Measurements from ENCODE around the gene MRC1. TPM values are rescaled to one million over a fixed set of nuclear protein-coding genes. Genes with fewer than 3 reads are reported as not detected.

The MRC1 gene
- total and polyA plus RNA-seq, 2 experiments from 2014 or later, result not detected

DNA sequence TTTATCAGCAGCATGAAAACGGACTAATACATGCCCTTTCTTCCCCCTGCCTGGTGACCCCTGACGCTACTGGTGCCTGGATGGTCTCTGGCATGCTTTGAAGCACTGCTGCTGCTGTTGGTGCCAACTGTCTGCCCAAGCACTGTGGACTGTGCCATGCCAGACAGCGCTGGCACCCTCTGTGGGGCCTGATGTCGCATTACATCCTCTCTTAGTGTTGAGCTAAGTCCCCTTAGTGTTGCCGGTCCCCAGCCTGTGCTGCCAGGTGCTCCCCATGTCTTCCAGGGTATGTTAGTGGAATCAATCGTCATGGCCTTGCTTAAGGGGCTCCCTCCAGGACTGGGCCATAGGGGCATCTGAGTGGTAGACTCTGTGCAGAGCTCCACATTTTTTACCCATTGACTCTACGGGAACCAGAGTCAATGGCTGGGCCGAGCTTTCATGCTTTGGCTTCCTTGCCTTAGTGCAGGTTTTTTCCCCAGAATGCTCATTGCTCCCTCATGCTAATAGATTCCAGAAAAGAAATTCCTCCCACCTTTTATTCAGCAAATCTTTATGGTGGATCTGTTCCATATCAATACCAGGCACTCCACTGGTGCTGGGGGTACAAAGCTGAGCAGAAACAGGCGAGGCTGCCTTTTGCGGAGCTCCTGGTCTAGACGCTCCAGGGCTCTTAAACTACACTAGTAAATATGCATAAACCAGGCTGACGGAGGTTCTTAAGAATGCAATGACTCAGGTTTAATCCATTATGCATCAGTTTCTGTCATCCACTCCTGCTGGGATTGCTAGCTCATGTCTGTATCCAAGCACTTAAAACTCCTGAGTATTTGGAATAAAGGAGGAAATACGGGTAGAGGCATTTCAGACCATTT is 21.8 kb upstream of the MRC1 start:
- Histone ChIP-seq H3K36me3 (ENCODE audit: insufficient read depth) (no peaks in the 10 kb centered on the region), H3K4me3 (no peak overlapping the region), H3K79me2 (replicated peaks; ENCODE audit: insufficient read depth) (no peaks in the 10 kb centered on the region), H3K27me3 (ENCODE audit: insufficient read depth) (no peaks in the 10 kb centered on the region), H3F3A (replicated peaks; ENCODE audit: low read depth) (no peaks in the 10 kb centered on the region), H3K4me2 (no peak overlapping the region), H3K9me2 (ENCODE audit: insufficient read depth) (no peaks in the 10 kb centered on the region), H3K4me1 (ENCODE audit: insufficient read depth) (no peaks in the 10 kb centered on the region), H3K27ac (ENCODE audit: low read depth) (no peak overlapping the region), H4K20me1 (replicated peaks; ENCODE audit: insufficient read depth) (no peaks in the 10 kb centered on the region), H2AFZ (no peak overlapping the region)
- H3K4me3 Mint-ChIP-seq, result no peak overlapping the region
- peak; percentile 67 for ATAC-seq
- H3K27me3 Mint-ChIP-seq (ENCODE audit: insufficient read depth, low read depth, poor library complexity), result peaks cover 2% of the 10 kb centered on the region
- H3K9me3 Mint-ChIP-seq, result no peaks in the 10 kb centered on the region
- H3K36me3 Mint-ChIP-seq (ENCODE audit: low read depth), result no peaks in the 10 kb centered on the region
- peak overlapping the region; percentile 83; the same call in 1 of the 2 replicates for H3K27ac Mint-ChIP-seq
- peak; percentile 71 for DNase-seq (ENCODE audit: low spot score)
- peaks cover 6% of the 10 kb centered on the region; the same call in 2 of the 3 replicates for H3K4me1 Mint-ChIP-seq
- TF ChIP-seq EZH2phosphoT487 (IDR thresholded peaks at IDR 0.05; ENCODE audit: unreplicated experiment) (no peak), EZH2 (IDR thresholded peaks at IDR 0.05; ENCODE audit: low read depth, unreplicated experiment) (no peak), CTCF (conservative IDR thresholded peaks at IDR 0.05; ENCODE audit: low read depth in 2 of 2) (peak in 1 of 2 experiments; percentile 22; a peak in 2 of 4 replicates)
- TF ChIP-seq, protein P1, sequence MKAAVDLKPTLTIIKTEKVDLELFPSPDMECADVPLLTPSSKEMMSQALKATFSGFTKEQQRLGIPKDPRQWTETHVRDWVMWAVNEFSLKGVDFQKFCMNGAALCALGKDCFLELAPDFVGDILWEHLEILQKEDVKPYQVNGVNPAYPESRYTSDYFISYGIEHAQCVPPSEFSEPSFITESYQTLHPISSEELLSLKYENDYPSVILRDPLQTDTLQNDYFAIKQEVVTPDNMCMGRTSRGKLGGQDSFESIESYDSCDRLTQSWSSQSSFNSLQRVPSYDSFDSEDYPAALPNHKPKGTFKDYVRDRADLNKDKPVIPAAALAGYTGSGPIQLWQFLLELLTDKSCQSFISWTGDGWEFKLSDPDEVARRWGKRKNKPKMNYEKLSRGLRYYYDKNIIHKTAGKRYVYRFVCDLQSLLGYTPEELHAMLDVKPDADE (IDR thresholded peaks at IDR 0.05), result no peak

DNA sequence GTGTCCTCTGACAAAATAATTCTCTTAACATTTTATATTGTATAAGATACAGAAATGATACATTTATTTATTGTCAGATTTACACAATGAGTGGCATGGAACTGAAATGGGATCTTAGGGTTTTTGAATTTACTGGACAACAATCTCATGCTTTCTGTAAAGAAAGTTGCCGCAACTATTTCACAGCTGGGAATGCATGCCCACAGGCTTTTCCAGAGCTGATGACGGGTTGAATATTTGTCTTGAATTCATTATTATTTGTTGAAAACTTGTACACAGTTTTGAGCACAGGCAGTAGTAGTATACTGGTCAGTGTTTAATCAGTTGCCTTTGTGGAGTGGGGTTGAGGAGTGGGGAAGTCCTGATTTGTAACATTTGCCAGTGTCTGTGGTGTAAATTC is 20.5 kb upstream of the MRC1 start:
- Histone ChIP-seq H3K36me3 (ENCODE audit: insufficient read depth) (no peaks in the 10 kb centered on the region), H3K4me2 (no peak overlapping the region), H3K79me2 (replicated peaks; ENCODE audit: insufficient read depth) (no peaks in the 10 kb centered on the region), H3K4me1 (ENCODE audit: insufficient read depth) (no peaks in the 10 kb centered on the region), H2AFZ (no peak overlapping the region), H4K20me1 (replicated peaks; ENCODE audit: insufficient read depth) (no peaks in the 10 kb centered on the region), H3K9me2 (ENCODE audit: insufficient read depth) (no peaks in the 10 kb centered on the region), H3K4me3 (no peak overlapping the region), H3K27ac (ENCODE audit: low read depth) (no peak overlapping the region), H3F3A (replicated peaks; ENCODE audit: low read depth) (no peaks in the 10 kb centered on the region), H3K27me3 (ENCODE audit: insufficient read depth) (no peaks in the 10 kb centered on the region)
- no peaks in the 10 kb centered on the region for H3K27me3 Mint-ChIP-seq (ENCODE audit: insufficient read depth, low read depth, poor library complexity)
- ATAC-seq (no peak), DNase-seq (ENCODE audit: low spot score) (no peak)
- no peak overlapping the region; the same call in 1 of the 2 replicates for H3K27ac Mint-ChIP-seq
- H3K4me3 Mint-ChIP-seq, result no peak overlapping the region
- H3K4me1 Mint-ChIP-seq, result peaks cover 6% of the 10 kb centered on the region; the same call in 2 of the 3 replicates
- no peaks in the 10 kb centered on the region for H3K36me3 Mint-ChIP-seq (ENCODE audit: low read depth)
- no peaks in the 10 kb centered on the region for H3K9me3 Mint-ChIP-seq
- no peak for TF ChIP-seq POLR2AphosphoS5 (IDR thresholded peaks at IDR 0.05; ENCODE audit: low read depth)
- no peak for TF ChIP-seq ZNF114 (CRISPR knock-in tag; IDR thresholded peaks at IDR 0.05)
- TF ChIP-seq, protein P1 (IDR thresholded peaks at IDR 0.05), result no peak
- no peak for TF ChIP-seq CTCF (conservative IDR thresholded peaks at IDR 0.05; ENCODE audit: low read depth in 2 of 2)

Measured in GM23338 (cell line).